Pancreas (tissue), 10 donors: Measurements from ENCODE around the gene EXOC6. TPM values are rescaled to one million over a fixed set of nuclear protein-coding genes. Genes with fewer than 3 reads are reported as not detected.

Experiments
- ATAC-seq, 4 donors: fragments of 200-7000 bp; cut with Tn5 transposase; one replicate each; pipeline versions ENCODE4 v1.8.0 to v1.9.1; 2020; ENCODE audit warnings: mild to moderate bottlenecking in 4 of 4, moderate library complexity in 4 of 4
- DNase-seq, 6 donors: peaks; one replicate each; pipeline ENCODE4 v3.0.0-alpha.2; 2020
- FAIRE-seq: peaks from 2 replicates; lab custom pipeline; 2012; peaks lifted over from hg19 to GRCh38; lab: Jason Lieb, UNC
- H3K27ac ChIP-seq, 4 donors: fragments of 200-600 bp; sonication (generic); 1 replicate in 3 of 4; 2 replicates in 1 of 4; pipeline versions ENCODE4 v1.5.0 to v1.8.0; 2020
- H3K27me3 ChIP-seq, 4 donors: fragments of 200-600 bp; one replicate each; pipeline ENCODE4 v1.8.0; 2021
- H3K36me3 ChIP-seq, 3 donors: fragments of 200-600 bp; sonication (generic) in 1 of 3; one replicate each; pipeline versions ENCODE4 v1.5.0 to v1.8.0; 2020 to 2021
- H3K4me1 ChIP-seq, 3 donors: fragments of 200-600 bp; one replicate each; pipeline ENCODE4 v1.8.0; 2021
- H3K4me3 ChIP-seq, 4 donors: fragments of 200-600 bp; sonication (generic) in 2 of 4; one replicate each; pipeline versions ENCODE4 v1.5.0 to v1.8.0; 2020 to 2021
- H3K9me3 ChIP-seq, 4 donors: fragments of 200-600 bp; one replicate each; pipeline ENCODE4 v1.8.0; 2021
- WGBS, 2 donors: extraction: QIAGEN DNeasy Blood & Tissue Kit; methylation state at CpG; one replicate each; pipeline ENCODE4 v1.1.7; 2013; 5-methylcytosine and 5-hydroxymethylcytosine counted together
- intact Hi-C, 3 donors: fragments of 100-400 bp; cut with DNase I; formaldehyde crosslinking; loops; one replicate each; pipeline versions ENCODE4 v1.11.1 to v1.14.2; 2022
- polyA plus RNA-seq, 2 donors: library from polyadenylated mRNA; stranded (reverse); fragments of 200-250 nt; gene quantifications; one replicate each; pipeline ENCODE4 v1.2.3, GENCODE V29; 2013
- total RNA-seq, 6 donors: library from RNA; stranded (reverse); fragmentation: NEBNext Ultra II Directional in 4 of 6; extraction: Animal tissue kit (Norgen Biotek cat#: 25700) in 4 of 6; gene quantifications; one replicate each; pipeline versions ENCODE4 v1.2.1 to v1.2.4, GENCODE V29; 2021 to 2023
- TF ChIP-seq, protein P1 (sequence below), 4 donors: fragments of 200-600 bp; sonication (generic) in 3 of 4; IDR thresholded peaks; one replicate each; pipeline versions ENCODE4 v1.5.0 to v1.8.0; 2021; ENCODE audit warnings: antibody characterized with exemption in 4 of 4
- donor health status: healthy with polysubstance abuse.
- donor health status: DM: no; HTN: no; CAD: no; lungs with moderate emphysema.
- donor health status: DM: no; HTN: no; CAD: no.
- donor health status: control.
- donor health status: control.
- donor health status: Bipolar disorder and iron deficiency.
- donor health status: DM: yes; HTN: yes; CAD: no.
- donor health status: DM: no; HTN: no; CAD: no.
- donor health status: DM: no; HTN: no; CAD: no.
- donor health status: DM: yes; HTN: yes; CAD: no.

Gene EXOC6
- total and polyA plus RNA-seq, 8 donors, result 4.2 to 10.3 (median 7.3) TPM

DNA sequence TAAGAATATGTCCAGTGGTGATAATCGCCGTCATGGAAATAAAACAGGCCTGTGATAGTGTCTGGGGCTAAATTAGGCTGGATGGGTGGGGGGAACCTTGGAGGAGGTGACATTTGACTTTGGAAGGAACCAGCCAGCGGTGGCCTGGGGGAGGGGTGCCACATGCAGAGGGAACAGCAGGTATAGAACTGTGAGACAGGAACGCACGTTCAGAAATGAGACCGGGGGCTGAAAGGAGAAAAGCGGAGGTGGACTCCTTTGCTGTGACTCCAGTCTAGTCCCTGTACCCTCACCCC, 222.8 kb downstream of the EXOC6 start:
- peaks cover 10 to 15% (median 10%) of the 10 kb centered on the region in 3 donors for H3K4me1 ChIP-seq
- H3K27me3 ChIP-seq, result peaks cover 0 to 20% (median 9%) of the 10 kb centered on the region in 4 donors
- ATAC-seq (no peak), DNase-seq (no peak), FAIRE-seq (no peak)
- intact Hi-C loops, result no loop called here
- TF ChIP-seq, protein P1, sequence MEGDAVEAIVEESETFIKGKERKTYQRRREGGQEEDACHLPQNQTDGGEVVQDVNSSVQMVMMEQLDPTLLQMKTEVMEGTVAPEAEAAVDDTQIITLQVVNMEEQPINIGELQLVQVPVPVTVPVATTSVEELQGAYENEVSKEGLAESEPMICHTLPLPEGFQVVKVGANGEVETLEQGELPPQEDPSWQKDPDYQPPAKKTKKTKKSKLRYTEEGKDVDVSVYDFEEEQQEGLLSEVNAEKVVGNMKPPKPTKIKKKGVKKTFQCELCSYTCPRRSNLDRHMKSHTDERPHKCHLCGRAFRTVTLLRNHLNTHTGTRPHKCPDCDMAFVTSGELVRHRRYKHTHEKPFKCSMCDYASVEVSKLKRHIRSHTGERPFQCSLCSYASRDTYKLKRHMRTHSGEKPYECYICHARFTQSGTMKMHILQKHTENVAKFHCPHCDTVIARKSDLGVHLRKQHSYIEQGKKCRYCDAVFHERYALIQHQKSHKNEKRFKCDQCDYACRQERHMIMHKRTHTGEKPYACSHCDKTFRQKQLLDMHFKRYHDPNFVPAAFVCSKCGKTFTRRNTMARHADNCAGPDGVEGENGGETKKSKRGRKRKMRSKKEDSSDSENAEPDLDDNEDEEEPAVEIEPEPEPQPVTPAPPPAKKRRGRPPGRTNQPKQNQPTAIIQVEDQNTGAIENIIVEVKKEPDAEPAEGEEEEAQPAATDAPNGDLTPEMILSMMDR (IDR thresholded peaks at IDR 0.05), result no peak
- no peak overlapping the region for H3K27ac ChIP-seq
- no peaks in the 10 kb centered on the region for H3K9me3 ChIP-seq
- WGBS, 2 donors, result 69 to 76% methylated on average over 7 of the region's 7 CpGs
- H3K36me3 ChIP-seq, result no peaks in the 10 kb centered on the region
- no peak overlapping the region for H3K4me3 ChIP-seq

GRCh38 chr10:93071674-93072224, 223.4 kb downstream of the EXOC6 start:
- H3K27me3 ChIP-seq, result peaks cover 0 to 20% (median 9%) of the 10 kb centered on the region in 4 donors
- H3K27ac ChIP-seq, result no peak overlapping the region
- no peaks in the 10 kb centered on the region for H3K9me3 ChIP-seq
- peak overlapping the region; percentile 18 to 52 (median 30) for H3K4me3 ChIP-seq
- ATAC-seq, result peak; percentile 55 to 79 (median 67)
- 1 to 3% methylated on average over 37 of the region's 37 CpGs for WGBS, 2 donors
- H3K36me3 ChIP-seq, result no peaks in the 10 kb centered on the region
- no peak for FAIRE-seq
- TF ChIP-seq, protein P1 (IDR thresholded peaks at IDR 0.05), result no peak
- intact Hi-C loops, result no loop called here
- DNase-seq, result peak in 2 of 6 donors; percentile 24 to 68
- H3K4me1 ChIP-seq, result peaks cover 10 to 15% (median 10%) of the 10 kb centered on the region in 3 donors

DNA sequence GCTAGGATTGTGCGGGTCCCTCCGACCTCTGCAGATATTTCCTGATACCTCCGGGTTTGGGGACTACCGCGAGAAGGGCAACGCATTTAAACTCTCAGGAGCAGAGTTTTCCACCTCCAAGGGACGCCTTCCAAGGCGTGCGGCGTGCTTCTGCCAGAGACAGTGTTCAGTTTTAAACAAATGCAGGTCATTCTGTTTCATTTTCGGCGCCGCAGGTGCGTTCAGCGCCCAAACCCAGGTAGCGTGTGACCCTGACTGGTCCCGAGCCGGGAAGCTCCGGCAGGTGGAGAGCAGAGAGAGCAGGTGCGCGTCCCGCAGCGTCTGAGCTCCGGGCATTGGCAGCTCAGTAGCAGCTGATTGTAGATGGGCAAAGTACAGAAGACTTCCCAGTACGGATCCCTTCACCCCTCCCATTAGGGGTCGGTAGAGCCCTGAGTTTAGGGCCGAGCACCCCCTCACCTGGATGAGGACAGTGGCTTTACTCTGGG, 223.9 kb downstream of the EXOC6 start:
- ATAC-seq (peak; percentile 55 to 72 (median 64)), DNase-seq (peak in 2 of 6 donors; percentile 61 to 70), FAIRE-seq (no peak)
- Histone ChIP-seq H3K36me3 (no peaks in the 10 kb centered on the region), H3K4me3 (peak overlapping the region; percentile 18 to 52 (median 30)), H3K27me3 (peaks cover 0 to 22% (median 11%) of the 10 kb centered on the region in 4 donors), H3K4me1 (peaks cover 10 to 15% (median 10%) of the 10 kb centered on the region in 3 donors), H3K27ac (no peak overlapping the region), H3K9me3 (no peaks in the 10 kb centered on the region)
- TF ChIP-seq, protein P1 (IDR thresholded peaks at IDR 0.05), result no peak
- 0 to 1% methylated on average over 27 of the region's 27 CpGs for WGBS, 2 donors
- intact Hi-C loops, result no loop called here

- Histone ChIP-seq H3K36me3 (no peaks in the 10 kb centered on the region), H3K4me3 (peak overlapping the region in 2 of 4 donors; percentile 41 to 52), H3K4me1 (peaks cover 10 to 15% (median 10%) of the 10 kb centered on the region in 3 donors), H3K27me3 (peaks cover 0 to 23% (median 13%) of the 10 kb centered on the region in 4 donors), H3K27ac (no peak overlapping the region), H3K9me3 (no peaks in the 10 kb centered on the region)
- WGBS, 2 donors, result 3 to 4% methylated on average over 34 of the region's 34 CpGs
- peak in 2 of 6 donors; percentile 58 to 66 for DNase-seq
- TF ChIP-seq, protein P1 (IDR thresholded peaks at IDR 0.05), result no peak
- FAIRE-seq, result no peak
- ATAC-seq, result peak; percentile 7 to 33 (median 22)
- intact Hi-C loops, result no loop called here
Measured at GRCh38 chr10:93072713-93073538, 224.6 kb downstream of the EXOC6 start.
